GM12801 (cell line): ENCODE results near the gene CTNNA3.

Experiments
- TF ChIP-seq, protein P1 (sequence below): IDR thresholded peaks from one replicate; pipeline ENCODE4 v1.5.1; 2011; ENCODE audit warnings: control low read depth; ENCODE audit not compliant: insufficient read length; ENCODE audit errors: extremely low read depth

The CTNNA3 gene

GRCh38 chr10:66695046-66695445 is 1000.9 kb downstream of the CTNNA3 start:
- TF ChIP-seq, protein P1, sequence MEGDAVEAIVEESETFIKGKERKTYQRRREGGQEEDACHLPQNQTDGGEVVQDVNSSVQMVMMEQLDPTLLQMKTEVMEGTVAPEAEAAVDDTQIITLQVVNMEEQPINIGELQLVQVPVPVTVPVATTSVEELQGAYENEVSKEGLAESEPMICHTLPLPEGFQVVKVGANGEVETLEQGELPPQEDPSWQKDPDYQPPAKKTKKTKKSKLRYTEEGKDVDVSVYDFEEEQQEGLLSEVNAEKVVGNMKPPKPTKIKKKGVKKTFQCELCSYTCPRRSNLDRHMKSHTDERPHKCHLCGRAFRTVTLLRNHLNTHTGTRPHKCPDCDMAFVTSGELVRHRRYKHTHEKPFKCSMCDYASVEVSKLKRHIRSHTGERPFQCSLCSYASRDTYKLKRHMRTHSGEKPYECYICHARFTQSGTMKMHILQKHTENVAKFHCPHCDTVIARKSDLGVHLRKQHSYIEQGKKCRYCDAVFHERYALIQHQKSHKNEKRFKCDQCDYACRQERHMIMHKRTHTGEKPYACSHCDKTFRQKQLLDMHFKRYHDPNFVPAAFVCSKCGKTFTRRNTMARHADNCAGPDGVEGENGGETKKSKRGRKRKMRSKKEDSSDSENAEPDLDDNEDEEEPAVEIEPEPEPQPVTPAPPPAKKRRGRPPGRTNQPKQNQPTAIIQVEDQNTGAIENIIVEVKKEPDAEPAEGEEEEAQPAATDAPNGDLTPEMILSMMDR, result no peak

- TF ChIP-seq, protein P1, result no peak
Observed at GRCh38 chr10:66684581-66684980, 1011.4 kb downstream of the CTNNA3 start.

DNA sequence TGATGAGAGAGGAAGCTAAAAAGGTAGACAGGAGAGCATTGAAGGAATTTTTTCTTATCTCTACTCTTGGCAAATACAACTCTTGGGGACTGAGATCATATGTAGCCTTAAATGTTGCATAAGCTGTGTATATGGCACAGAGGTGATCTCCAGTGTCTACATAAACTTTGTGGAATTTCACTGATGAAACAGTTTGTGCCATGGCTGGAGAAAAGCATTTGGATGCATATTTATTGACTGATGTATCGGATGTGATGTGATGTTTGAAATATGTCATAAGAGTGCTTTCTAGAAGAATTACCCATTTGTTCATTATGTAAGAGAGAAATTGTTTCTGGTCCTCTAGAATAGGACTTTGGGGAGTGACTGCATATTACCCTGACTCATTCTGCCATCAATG is 1015.1 kb downstream of the CTNNA3 start:
- TF ChIP-seq, protein P1, result no peak

- TF ChIP-seq, protein P1, result no peak
Observed at GRCh38 chr10:66678521-66678920, 1017.5 kb downstream of the CTNNA3 start.

DNA sequence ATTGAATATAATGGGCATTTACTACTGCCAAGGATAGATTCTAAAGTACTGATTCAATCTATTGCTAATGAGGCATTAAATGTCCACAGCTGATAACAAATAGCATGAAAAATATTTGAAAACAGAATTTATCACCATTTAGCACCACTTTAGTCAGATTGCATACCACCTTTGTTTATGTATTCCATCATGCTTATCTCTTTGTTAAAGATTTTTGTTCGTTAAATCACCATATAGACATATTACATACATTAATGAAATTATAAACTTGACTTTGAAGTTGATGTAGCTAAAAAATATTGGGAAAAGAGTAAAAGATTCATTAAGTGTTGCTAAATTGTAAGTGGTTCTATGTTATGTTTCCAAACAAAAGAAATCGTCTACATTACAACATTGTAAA is 1022.9 kb downstream of the CTNNA3 start:
- TF ChIP-seq, protein P1, result no peak

- TF ChIP-seq, protein P1, result no peak
Observed at GRCh38 chr10:66671562-66671961, 1024.4 kb downstream of the CTNNA3 start.

DNA sequence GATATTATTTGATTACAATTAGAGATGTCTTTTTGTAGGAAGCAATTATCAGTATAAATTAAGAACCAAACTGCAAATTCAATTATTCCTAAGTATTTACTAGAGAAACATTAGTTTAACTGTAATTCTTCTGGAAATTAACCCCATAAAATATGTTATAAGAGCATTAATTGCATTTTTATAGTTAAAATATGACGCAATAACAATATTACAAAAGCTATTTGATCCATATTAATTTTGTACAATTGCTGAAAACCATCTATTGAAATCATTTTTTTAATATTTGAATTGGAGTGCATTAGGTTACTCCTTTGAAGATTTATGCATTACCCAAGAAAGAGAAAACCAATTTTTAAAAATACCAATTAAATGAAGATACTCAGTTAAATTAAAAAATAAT is 1024.9 kb downstream of the CTNNA3 start:
- TF ChIP-seq, protein P1, result no peak

GRCh38 chr10:66656499-66656898 is 1039.5 kb downstream of the CTNNA3 start:
- TF ChIP-seq, protein P1, result no peak
